ENCODE results near the gene CTSC.
"Not testable (repeated sequence)": the region's sequence is repeated elsewhere in the genome, so short reads cannot be mapped to it uniquely, and the experiment has no call there.

Gene CTSC

DNA sequence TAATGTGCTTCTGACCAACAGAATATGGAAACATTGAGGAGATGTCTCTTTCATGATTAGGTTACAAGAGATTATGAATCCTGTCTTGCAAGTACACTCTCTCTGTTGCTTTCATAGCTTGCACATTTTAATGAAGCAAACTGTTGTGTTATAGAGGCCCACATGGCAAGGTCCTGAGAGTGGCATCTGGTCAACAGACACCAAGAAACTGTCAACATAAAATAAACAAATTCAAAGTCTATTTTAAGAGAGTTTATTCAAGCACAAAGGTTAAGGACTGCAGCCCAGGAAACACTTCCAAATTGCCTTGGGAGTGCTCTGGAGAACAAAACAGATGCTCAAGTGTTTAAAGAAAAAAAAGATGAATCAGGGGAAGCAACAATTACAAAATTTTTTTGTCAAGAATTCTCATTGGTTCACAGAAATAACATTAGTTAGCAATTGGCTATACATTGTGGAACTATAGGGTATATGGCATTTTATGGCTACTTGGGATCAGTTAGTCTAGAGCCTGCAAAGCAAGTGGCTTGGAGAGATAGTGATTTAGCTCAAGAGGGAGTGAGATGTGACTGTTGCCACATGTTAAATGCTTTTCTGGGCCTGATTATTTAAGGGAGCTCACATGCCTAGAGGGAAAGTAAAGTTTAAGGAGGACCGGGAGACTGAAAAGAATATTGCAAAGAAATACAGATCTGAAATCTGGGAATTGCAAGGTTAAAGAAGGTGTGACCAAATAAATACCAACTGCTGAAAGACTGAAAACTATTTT, 54.6 kb downstream of the CTSC start:
- no peak for DNase-seq (ENCODE audit: low read depth in 2 of 2)

DNA sequence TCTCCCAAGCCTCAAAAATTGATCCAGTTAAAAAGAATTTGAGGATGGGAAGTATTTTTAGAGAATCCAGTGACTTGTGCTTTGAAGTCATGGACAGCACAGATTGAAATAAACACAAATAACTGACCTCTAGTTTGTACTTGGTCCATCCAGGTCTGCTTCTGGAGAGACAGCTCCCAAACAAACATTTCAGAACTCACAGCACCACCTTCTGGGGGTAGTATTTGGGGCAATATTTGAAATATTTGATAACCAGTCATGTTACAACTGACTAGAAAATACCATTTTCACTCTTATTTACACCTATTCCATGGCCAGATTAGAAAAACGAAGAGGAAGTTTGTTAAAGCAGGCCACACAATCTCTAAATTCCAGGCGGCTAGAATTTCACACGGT, 56.2 kb downstream of the CTSC start:
- DNase-seq (ENCODE audit: low read depth in 2 of 2): no peak

DNA sequence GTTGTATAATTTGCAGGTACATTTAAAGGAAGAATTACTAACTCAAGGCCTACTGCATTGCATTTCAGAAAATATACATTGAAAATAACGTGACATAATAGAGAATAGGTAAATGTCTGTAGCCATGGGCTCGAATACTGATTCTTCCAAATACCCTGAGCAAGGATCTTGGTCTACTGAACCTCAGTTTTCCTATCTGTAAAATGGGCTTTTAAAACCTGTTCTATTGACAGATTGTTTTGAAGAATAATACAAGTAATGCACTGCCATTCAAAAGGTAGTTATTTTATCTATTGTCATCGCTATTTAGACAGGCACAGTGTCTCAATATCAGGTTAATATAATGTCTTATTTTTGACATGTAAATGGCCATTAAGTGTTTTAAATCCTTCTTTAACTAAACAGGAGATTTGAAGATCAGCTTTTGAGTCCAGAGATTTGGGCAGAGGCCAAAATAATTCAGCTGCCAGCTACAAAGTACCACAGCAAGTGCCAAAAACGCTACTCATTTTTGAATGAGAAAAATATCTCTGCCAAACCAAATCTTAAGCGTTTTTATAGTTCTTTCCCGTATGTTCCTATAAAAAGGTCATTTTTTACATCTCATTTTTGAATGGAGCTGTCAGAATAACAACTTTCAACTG, 56.7 kb downstream of the CTSC start:
- DNase-seq (ENCODE audit: low read depth in 2 of 2): no peak

DNA sequence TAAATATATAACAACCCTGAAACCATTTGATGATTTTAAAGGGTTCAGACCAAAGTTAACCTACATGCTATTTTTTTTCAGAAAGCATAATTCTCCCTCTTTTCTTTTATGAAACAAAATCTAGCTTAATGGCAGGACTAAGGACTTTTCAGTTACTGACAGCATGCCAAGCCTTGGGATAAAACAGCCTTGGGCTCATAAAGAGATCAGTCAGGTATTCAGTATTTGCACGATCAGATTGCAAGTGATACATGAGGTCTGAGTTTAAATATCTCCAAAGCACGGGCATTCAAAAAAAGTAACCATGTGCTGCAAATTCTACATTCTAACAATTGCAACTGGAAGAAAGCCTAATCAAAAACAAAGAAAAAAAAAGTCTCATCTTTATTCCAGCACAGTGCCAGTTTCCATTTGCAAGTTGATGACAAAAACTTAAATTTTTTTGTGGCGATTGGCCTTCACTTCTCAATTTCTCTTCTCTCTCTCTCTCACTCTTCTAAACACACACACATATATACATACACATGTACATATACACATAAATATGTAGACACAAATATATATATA, 60.1 kb downstream of the CTSC start:
- DNase-seq (ENCODE audit: low read depth in 2 of 2): no peak

DNA sequence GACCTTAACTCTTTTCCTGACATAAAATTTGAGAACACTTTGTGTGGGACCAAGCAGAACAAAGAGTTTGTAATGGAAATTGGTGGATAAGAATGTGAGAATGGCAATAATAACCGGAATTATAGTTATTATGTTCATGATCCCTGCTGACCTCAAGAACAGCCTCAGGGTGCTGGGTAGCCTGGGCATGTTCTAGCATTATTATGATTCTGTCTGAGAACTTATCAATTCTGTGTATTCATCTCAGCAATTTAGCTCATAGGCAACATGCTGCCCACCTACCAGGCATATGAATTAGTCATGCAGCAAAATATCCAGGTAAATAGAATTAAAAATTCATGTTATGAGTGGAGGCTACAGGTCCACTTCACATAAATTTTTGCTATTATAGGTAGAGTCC, 61.9 kb downstream of the CTSC start:
- no peak for DNase-seq (ENCODE audit: low read depth in 2 of 2)

DNA sequence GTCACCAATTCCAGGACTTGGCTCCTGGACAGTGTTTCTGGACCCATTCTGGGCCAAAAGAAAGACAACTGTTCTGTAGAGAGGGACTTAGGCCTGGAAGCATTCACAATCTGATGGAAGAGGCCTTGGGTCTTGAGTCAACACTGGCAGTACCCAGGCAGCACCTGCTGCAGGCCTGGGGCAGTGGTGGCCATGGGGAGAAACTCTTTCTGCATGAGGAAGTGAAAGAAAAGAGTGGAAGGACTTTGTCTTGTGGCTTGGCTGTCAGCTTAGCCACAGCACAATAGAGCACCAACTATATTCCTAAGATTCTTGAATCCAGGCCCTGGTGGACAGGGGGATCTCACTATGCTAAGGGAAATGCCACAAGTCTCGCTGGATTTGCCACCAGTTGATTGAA, 70.6 kb downstream of the CTSC start:
- no peak for DNase-seq (ENCODE audit: low read depth in 2 of 2)

DNA sequence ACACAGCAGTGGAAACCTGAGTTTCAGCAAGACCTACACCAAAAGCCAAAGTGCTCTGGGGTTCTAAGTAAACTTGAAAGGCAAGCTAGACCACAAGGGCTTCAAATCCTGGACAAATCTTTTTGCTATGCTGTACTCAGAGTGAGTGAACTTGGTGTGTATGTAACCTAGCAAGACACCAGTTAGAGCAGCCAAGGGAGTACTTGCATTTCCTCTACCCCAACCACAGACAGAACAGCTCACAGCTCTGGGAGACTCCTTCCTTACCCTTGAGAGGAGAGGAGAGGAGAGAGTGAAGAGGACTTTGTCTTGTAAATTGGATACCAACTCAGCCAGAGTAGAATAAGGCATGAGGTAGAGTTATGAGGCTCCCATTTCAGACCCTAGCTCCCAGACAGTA, 71.4 kb downstream of the CTSC start:
- no peak for DNase-seq (ENCODE audit: low read depth in 2 of 2)

DNA sequence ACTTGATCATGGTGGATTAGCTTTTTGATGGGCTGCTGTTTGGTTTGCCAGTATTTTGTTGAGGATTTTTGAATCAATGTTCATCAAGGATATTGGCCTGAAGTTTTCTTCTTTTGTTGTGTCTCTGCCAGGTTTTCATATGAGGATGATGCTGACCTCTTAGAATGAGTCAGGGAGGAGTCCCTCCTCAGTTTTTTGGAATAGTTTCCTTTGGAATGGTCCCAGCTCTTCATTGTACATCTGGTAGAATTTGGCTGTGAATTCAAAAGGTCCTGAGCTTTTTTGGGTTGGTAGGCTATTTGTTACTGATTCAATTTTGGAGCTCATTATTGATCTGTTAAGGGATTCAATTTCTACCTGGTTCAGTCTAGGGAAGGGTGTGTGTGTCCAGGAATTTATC, 78.1 kb downstream of the CTSC start:
- DNase-seq (ENCODE audit: low read depth in 2 of 2): no peak

DNA sequence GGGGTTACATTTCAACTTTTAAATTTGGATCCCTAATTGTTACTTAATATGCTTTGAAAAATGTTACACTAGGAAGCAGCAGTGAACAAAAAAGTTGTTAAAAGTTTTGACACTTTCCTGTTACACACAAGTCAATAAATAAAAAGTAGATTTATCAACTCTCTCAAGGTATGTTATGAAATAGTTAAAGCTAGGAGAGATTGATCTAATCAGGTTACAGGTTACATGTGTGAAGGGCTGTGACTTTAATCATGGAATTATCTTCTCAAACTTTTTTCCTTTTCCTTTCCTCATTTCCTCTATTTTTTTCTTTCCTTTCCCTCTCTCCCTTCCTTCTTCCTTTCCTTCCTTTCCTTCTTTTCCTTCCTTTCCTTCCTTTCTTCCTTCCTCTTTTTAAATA, 85.3 kb downstream of the CTSC start:
- DNase-seq (ENCODE audit: low read depth in 2 of 2): no peak

DNA sequence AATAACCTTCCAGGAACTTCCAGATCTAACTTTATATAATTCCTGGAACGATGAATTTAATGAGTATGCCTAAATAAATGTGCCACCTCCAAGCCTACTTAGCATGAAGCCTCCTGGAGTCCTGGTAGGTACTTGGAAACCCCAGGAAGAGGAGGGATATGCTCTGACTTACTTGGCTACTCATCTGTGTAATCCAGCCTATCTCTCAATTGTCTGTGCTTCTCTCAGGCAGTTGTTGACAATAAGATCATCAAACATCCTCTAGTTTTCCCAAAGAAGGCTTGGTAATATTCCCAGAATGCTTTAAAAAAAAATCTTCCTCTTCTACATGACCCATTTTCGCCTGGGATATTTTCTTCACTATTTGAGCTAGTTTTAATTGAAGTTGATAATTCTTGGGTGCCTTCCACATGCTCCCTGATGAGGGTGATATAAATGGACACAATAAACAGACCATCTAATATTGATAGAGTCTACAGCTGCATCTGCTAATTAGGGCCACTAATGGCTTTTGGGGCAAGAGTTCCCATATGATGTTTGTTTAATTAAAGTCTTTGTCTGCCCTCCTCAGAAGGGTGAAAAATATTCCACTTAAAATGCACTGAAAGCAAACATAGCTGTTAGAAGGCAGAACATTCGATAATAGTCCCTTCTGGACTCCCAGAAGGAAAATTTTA, 86.8 kb downstream of the CTSC start:
- no peak for DNase-seq (ENCODE audit: low read depth in 2 of 2)

DNA sequence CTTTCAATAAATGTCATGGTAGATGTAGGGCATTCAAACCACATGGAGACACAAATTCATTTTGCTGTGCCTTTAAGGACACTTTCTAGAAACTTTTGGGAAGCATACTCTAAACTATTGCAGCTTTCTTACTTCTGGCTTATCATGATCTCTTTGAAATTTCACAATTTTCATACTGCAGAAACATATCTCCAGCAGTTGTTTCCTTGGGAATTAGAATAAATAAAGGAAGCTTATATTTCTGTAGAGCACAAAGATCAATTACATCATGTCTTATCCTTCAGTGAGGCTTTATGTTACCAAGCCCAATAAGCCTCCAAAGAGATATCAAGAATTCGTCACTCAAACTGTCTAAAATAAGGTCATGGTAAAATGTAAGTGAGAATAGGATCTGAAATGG, 87.8 kb downstream of the CTSC start:
- no peak for DNase-seq (ENCODE audit: low read depth in 2 of 2)

DNA sequence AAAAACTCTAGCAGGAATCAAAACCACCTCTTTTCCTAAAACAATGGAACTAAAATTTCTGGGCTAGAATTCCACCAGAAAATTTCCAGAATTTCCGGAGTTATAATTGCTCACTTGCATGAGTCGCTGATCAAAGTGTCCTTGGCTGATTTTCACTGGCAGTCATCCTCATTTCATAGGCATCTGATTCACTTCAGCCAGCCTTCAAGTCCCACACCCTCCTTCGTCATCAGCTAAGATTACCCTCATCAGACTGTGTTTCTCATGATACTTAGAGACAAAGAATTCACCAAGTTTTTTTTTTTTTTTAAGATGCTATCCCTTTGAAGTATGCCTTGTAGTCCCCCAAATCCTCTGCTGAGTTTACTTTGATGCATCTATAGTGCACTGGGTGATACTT, 90.8 kb downstream of the CTSC start:
- DNase-seq (ENCODE audit: low read depth in 2 of 2): no peak

DNA sequence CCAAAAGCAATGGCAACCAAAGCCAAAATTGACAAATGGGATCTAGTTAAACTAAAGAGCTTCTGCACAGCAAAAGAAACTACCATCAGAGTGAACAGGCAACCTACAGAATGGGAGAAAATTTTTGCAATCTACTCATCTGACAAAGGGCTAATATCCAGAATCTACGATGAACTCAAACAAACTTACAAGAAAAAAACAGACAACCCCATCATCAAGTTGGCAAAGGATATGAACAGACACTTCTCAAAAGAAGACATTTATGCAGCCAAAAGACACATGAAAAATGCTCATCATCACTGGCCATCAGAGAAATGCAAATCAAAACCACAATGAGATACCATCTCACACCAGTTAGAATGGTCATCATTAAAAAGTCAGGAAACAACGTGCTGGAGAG, 92.0 kb downstream of the CTSC start:
- not testable (repeated sequence) for DNase-seq (ENCODE audit: low read depth in 2 of 2)
